ENCODE data around the gene NUDT22. TPM values are rescaled to one million over a fixed set of nuclear protein-coding genes. Genes with fewer than 3 reads are reported as not detected.

NUDT22 gene
- total and polyA plus RNA-seq, 8 donors, result 35.1 to 363 (median 112) TPM

- DNase-seq, result no peak
- TF ChIP-seq POLR2AphosphoS5 (IDR thresholded peaks at IDR 0.05), result no peak
- no peak for TF ChIP-seq POLR2A (IDR thresholded peaks at IDR 0.05)
- TF ChIP-seq EP300 (IDR thresholded peaks at IDR 0.05), result no peak
- TF ChIP-seq CTCF (IDR thresholded peaks at IDR 0.05), result no peak
- intact Hi-C loops (cut with DNase I; ENCODE audit: low total_unique reads), result no loop called here
- Histone ChIP-seq H3K4me3 (peak overlapping the region; percentile 75 to 88 (median 83)), H3K27me3 (no peaks in the 10 kb centered on the region), H3K27ac (peak overlapping the region; percentile 83 to 92 (median 91)), H3K4me1 (peaks cover 64 to 93% (median 91%) of the 10 kb centered on the region in 4 donors), H3K9me3 (no peaks in the 10 kb centered on the region), H3K36me3 (peaks cover 16 to 30% (median 21%) of the 10 kb centered on the region in 4 donors)
- WGBS, 5 donors, result 60 to 77% (median 71%) methylated on average over 10 to 12 of the region's 12 CpGs
These were observed 9.5 kb downstream of the NUDT22 start for GRCh38 chr11:64235437-64236161.

- H3K4me3 ChIP-seq, result no peak overlapping the region
- H3K27me3 ChIP-seq, result no peaks in the 10 kb centered on the region
- intact Hi-C loops (cut with DNase I; ENCODE audit: low total_unique reads), result no loop called here
- H3K36me3 ChIP-seq, result peaks cover 16 to 30% (median 21%) of the 10 kb centered on the region in 4 donors
- TF ChIP-seq POLR2AphosphoS5 (IDR thresholded peaks at IDR 0.05), result peak; percentile 34 to 88 (median 64)
- no peak for TF ChIP-seq POLR2A (IDR thresholded peaks at IDR 0.05)
- peak in 1 of 7 experiments; percentile 10 for TF ChIP-seq CTCF (IDR thresholded peaks at IDR 0.05)
- no peak for TF ChIP-seq EP300 (IDR thresholded peaks at IDR 0.05)
- no peaks in the 10 kb centered on the region for H3K9me3 ChIP-seq
- peaks cover 57 to 84% (median 80%) of the 10 kb centered on the region in 4 donors for H3K4me1 ChIP-seq
- peak overlapping the region; percentile 94 to 100 (median 99) for H3K27ac ChIP-seq
- DNase-seq, result peak; percentile 93 to 95
- 28 to 65% (median 38%) methylated on average over 11 to 12 of the region's 12 CpGs for WGBS, 5 donors
These were observed 11.4 kb downstream of the NUDT22 start for GRCh38 chr11:64237484-64237951.

- WGBS, 5 donors, result 63 to 73% (median 67%) methylated on average over 7 to 9 of the region's 9 CpGs
- TF ChIP-seq EP300 (IDR thresholded peaks at IDR 0.05), result no peak
- TF ChIP-seq POLR2A (IDR thresholded peaks at IDR 0.05), result no peak
- no peak for TF ChIP-seq POLR2AphosphoS5 (IDR thresholded peaks at IDR 0.05)
- no peak for TF ChIP-seq CTCF (IDR thresholded peaks at IDR 0.05)
- peaks cover 18 to 33% (median 23%) of the 10 kb centered on the region in 4 donors for H3K36me3 ChIP-seq
- DNase-seq, result no peak
- peaks cover 60 to 84% (median 83%) of the 10 kb centered on the region in 4 donors for H3K4me1 ChIP-seq
- H3K27me3 ChIP-seq, result no peaks in the 10 kb centered on the region
- H3K4me3 ChIP-seq, result peak overlapping the region in 1 of 4 donors; percentile 1
- H3K9me3 ChIP-seq, result no peaks in the 10 kb centered on the region
- intact Hi-C loops (cut with DNase I; ENCODE audit: low total_unique reads), result no loop called here
- H3K27ac ChIP-seq, result peak overlapping the region; percentile 94 to 100 (median 99)
These were observed 12.0 kb downstream of the NUDT22 start for GRCh38 chr11:64238076-64238475.

GRCh38 chr11:64238999-64239398 is 12.9 kb downstream of the NUDT22 start:
- intact Hi-C loops (cut with DNase I; ENCODE audit: low total_unique reads), result no loop called here
- peak overlapping the region; percentile 94 to 100 (median 99) for H3K27ac ChIP-seq
- peaks cover 53 to 84% (median 81%) of the 10 kb centered on the region in 4 donors for H3K4me1 ChIP-seq
- no peak overlapping the region for H3K4me3 ChIP-seq
- 80 to 87% (median 83%) methylated on average over 5 of the region's 5 CpGs for WGBS, 5 donors
- peaks cover 27 to 42% (median 32%) of the 10 kb centered on the region in 4 donors for H3K36me3 ChIP-seq
- H3K27me3 ChIP-seq, result no peaks in the 10 kb centered on the region
- no peaks in the 10 kb centered on the region for H3K9me3 ChIP-seq
- no peak for DNase-seq
- TF ChIP-seq POLR2AphosphoS5 (IDR thresholded peaks at IDR 0.05) (no peak), POLR2A (IDR thresholded peaks at IDR 0.05) (no peak), EP300 (IDR thresholded peaks at IDR 0.05) (no peak), CTCF (IDR thresholded peaks at IDR 0.05) (no peak)

All from stomach (tissue), 9 donors.